HG02938 (cell line): ENCODE results near the gene SLC7A4.
"Not testable (repeated sequence)": the region's sequence is repeated elsewhere in the genome, so short reads cannot be mapped to it uniquely, and the experiment has no call there.

Experiments
- ATAC-seq: cut with Tn5 transposase; IDR thresholded peaks from one replicate; pipeline ENCODE4 v1.9.1; 2021; ENCODE audit warnings: mild to moderate bottlenecking, moderate library complexity; ENCODE audit not compliant: unreplicated experiment

The SLC7A4 gene

GRCh38 chr22:21022955-21023614 is 9.3 kb downstream of the SLC7A4 start:
- ATAC-seq, result no peak

- ATAC-seq, result no peak
Observed at GRCh38 chr22:21022507-21022906, 9.9 kb downstream of the SLC7A4 start.

GRCh38 chr22:21020802-21021429 is 11.4 kb downstream of the SLC7A4 start:
- ATAC-seq, result no peak

GRCh38 chr22:21018314-21018713 is 14.0 kb downstream of the SLC7A4 start:
- ATAC-seq, result no peak

- no peak for ATAC-seq
Observed at GRCh38 chr22:21016644-21017420, 15.5 kb downstream of the SLC7A4 start.

GRCh38 chr22:21015466-21016006 is 16.8 kb downstream of the SLC7A4 start:
- no peak for ATAC-seq

GRCh38 chr22:21014726-21015465 is 17.5 kb downstream of the SLC7A4 start, which contains the start of gene P2RX6:
TSS of gene P2RX6 (plus strand) at chr22:21015165. CDS start at chr22:21015175, 10 bp downstream.
- no peak for ATAC-seq

GRCh38 chr22:21014202-21014725 is 18.1 kb downstream of the SLC7A4 start:
- peak; percentile 68 for ATAC-seq

GRCh38 chr22:21013657-21014201 is 18.6 kb downstream of the SLC7A4 start:
- no peak for ATAC-seq

GRCh38 chr22:21012446-21013407 is 19.6 kb downstream of the SLC7A4 start:
- no peak for ATAC-seq

GRCh38 chr22:21010426-21011113 is 21.8 kb downstream of the SLC7A4 start:
- no peak for ATAC-seq

GRCh38 chr22:21009638-21010425 is 22.5 kb downstream of the SLC7A4 start:
- no peak for ATAC-seq

- ATAC-seq, result not testable (repeated sequence)
Observed at GRCh38 chr22:21009208-21009607, 23.2 kb downstream of the SLC7A4 start.

- no peak for ATAC-seq
Observed at GRCh38 chr22:21003782-21004181, 28.6 kb downstream of the SLC7A4 start.

- peak; percentile 86 for ATAC-seq
Observed at GRCh38 chr22:21001601-21002325, 30.6 kb downstream of the SLC7A4 start, which contains the start of gene THAP7. TSS of gene THAP7 (minus strand) at chr22:21002118. CDS start at chr22:21001911, 207 bp downstream.

- no peak for ATAC-seq
Observed at GRCh38 chr22:21000987-21001600, 31.3 kb downstream of the SLC7A4 start.
